ENCODE results near the gene ENDOG. TPM values are rescaled to one million over a fixed set of nuclear protein-coding genes. Genes with fewer than 3 reads are reported as not detected.

The ENDOG gene
- total RNA-seq, 1 donor from 2014 or later, result 37.5 TPM

DNA sequence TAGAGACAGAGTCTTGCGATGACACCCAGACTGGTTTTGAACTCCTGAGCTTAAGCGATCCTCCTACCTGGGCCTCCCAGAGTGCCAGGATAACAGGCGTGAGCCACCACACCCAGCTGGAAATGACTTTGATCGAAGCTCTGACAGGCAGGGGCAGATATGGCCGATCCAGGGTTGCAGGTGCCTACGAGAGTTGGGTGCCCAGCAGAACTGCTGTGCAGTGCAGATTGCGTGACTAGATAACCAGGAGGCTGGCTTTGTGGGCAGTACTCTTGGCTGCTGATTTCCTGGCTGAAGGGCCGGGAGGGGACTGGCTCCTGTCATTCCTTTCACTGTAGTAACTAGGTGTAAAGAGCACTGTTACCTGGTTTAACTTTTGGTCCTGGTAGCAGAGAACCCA lies 19.4 kb upstream of the ENDOG start:
- no peak for DNase-seq (ENCODE audit: low read depth, low spot score)

DNA sequence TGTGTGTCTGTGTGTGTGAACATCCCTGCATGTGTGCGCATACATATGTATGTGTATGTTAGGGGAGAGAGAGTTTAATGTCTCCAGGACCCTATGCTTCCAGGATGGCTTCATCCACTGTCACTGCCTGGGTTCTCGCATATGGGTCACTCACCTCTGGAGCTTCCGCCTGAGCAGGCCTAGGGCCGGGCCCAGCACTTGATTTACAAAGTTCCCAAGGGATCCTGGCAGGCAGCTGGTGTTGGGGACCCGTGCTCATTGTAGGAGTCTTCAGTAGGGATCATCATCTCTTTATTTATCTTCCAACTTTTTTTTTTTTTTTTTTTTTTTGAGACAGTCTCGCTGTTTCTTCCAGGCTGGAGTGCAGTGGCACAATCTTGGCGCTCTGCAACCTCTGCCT lies 18.2 kb upstream of the ENDOG start:
- no peak for DNase-seq (ENCODE audit: low read depth, low spot score)

GRCh38 chr9:128802482-128802881 lies 15.8 kb upstream of the ENDOG start:
- no peak for DNase-seq (ENCODE audit: low read depth, low spot score)

DNA sequence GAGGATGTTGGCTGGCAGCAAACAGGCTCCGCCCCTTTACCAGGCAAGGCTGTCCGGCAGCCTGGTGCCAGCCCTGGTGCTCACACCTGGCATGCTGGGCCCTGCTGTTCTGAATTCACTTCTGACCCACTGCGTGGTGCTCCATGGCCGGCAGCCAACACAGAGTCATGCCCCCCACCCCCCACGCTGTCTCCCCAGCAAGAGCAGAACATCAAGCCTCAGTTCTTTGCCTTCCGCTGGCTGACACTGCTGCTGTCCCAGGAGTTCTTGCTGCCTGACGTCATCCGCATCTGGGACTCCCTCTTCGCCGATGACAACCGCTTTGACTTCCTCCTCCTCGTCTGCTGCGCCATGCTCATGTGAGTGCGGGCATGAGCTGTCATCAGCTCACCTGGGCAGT lies 12.6 kb upstream of the ENDOG start:
- DNase-seq (ENCODE audit: low read depth, low spot score), result no peak

DNA sequence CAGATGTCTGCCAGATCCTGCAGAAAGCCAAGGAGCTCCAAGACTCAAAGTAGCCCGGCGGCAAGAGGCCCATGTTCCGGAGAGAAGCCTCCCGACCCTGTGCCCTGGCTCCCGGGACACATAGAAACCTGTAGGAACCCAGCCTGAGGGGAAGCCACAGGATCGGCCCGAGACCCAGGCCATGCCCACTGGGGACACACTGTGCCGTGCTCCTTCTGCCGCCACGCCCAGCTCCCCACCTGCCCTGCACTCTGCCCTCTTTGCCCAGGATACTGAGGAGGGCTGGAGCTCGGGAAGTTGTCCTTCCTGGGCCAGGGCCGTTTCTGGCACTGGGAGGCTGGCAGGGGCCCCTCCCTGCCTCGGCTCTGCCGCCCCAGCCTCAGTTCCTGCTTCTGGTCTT lies 10.5 kb upstream of the ENDOG start:
- no peak for DNase-seq (ENCODE audit: low read depth, low spot score)

- no peak for DNase-seq (ENCODE audit: low read depth, low spot score)
These were observed 9.8 kb upstream of the ENDOG start for GRCh38 chr9:128808543-128808942.

- no peak for DNase-seq (ENCODE audit: low read depth, low spot score)
These were observed 9.2 kb upstream of the ENDOG start for GRCh38 chr9:128809036-128809599.

- DNase-seq (ENCODE audit: low read depth, low spot score), result no peak
These were observed 8.5 kb upstream of the ENDOG start for GRCh38 chr9:128809831-128810230.

DNA sequence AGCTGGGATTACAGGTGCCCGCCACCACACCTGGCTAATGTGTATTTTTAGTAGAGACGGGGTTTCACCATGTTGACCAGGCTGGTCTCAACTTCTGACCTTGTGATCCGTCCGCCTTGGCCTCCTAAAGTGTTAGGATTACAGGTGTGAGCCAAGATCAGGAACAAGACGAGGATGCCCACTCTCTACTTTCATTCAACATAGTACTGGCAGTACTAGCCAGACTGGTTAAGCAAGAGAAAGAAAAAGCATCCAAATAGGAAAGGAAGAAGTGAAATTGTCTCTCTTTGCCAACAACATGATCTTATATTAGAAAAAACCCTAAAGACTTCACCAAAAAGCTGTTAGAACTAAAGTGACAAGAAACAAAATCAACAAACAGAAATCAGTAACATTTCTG lies 7.4 kb upstream of the ENDOG start:
- DNase-seq (ENCODE audit: low read depth, low spot score), result no peak

GRCh38 chr9:128818839-128819715 lies 777 bp downstream of the ENDOG start:
- DNase-seq (ENCODE audit: low read depth, low spot score), result no peak

DNA sequence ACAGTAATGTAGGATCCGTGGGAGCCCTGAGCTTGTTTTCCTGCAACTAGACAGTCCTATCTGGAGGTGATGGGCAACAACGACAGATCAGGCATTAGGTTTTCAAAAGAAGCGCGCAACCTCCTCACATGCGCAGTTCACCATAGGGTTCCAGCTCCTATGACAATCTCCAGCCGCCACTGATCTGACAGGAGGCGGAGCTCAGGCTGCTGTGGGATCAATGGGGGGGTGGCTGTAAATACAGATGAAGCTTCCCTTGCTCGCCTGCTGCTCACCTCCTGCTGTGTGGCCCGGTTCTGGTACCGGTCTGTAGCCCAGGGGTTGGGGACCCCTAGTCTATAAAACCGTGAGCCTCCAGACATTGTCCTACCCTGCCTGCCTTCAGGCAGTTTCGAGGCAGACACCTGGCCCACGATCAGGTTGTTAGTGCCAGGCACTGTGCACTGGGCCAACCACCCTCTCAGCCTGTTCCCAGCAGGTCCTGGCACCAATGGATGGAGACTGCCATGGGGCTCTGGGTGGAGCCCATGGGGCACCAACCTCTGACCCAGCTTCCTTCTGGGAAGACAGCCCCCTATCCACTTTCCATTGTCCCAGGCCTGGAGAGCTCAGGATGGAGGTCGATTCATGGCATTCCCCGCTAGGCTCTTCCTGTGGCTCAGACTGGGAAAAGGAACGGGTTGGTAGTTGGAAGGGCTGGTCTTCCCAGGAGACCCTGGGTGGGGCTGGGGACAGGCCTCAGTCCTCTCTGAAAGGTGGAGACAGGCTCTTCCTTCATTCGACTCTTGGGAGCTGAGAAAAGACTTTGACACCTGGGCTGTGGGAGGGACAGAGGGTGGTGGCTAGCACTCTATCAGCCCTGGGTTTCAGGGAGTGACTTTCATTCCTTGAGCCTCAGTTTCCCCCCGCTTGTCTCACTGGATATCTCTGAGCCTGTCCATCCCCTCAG lies 1.7 kb downstream of the ENDOG start:
- DNase-seq (ENCODE audit: low read depth, low spot score), result no peak

DNA sequence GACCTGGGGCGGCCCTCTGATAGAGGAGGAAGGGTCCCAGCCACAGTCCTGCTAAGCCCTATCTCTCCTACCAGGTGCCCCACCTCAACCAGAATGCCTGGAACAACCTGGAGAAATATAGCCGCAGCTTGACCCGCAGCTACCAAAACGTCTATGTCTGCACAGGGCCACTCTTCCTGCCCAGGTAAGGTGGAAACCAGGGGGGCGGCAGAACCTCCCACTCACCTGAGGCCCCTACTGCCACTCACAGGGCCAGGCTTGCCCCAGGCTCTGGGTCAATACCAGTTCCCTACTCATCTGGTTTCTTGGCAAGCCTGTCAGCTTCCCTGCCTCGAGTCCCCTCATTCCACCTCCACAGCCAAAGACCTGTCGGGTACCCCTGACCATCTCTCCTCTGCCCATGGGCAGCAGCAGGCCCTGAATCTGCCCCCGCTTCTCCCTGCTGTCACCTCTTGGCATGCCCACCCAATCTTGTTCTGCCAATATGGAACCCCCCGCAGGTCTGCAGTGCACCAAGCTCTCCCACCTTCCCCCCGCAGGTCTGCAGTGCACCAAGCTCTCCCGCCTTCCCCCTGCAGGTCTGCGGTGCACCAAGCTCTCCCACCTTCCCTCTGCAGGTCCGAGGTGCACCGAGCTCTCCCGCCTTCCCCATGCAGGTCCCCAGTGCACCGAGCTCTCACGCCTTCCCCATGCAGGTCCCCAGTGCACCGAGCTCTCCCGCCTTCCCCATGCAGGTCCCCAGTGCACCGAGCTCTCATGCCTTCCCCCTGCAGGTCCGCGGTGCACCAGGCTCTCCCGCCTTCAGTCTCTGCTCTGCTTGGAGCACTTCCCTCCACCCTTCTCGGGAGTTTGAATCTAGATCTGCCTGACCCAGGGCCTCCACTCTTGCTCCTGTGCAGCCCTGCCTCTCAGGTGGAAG lies 2.6 kb downstream of the ENDOG start:
- no peak for DNase-seq (ENCODE audit: low read depth, low spot score)

GRCh38 chr9:128821584-128822406 lies 3.5 kb downstream of the ENDOG start:
- DNase-seq (ENCODE audit: low read depth, low spot score), result no peak

GRCh38 chr9:128822407-128823042 lies 4.2 kb downstream of the ENDOG start:
- no peak for DNase-seq (ENCODE audit: low read depth, low spot score)

DNA sequence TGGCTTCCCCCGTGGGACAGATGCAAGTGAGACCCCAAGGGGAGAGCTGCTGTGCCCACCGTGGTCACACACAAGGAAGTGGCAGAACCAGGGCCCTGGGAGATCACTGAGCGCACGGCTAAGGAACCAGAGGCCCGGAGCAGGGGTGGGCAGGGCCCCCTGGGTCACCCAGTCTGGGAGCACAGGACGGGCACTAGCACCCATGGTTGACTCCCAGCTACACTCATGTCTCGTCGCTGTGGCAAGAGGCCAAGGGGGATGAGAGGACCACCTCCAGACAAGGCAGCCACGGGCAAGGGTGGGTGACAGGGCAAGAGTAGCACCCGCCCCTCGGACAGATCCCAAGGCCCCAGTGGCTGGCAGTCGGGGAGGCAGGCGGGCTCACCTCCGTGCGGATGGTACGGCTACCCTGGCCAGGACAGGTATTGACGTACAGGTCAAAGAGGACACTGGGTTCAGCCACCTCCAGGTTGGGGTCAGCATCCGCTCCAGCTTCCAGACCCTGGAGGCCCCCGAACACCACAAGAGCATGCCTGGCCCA lies 5.1 kb downstream of the ENDOG start:
- no peak for DNase-seq (ENCODE audit: low read depth, low spot score)

GRCh38 chr9:128823903-128824406 lies 5.7 kb downstream of the ENDOG start:
- no peak for DNase-seq (ENCODE audit: low read depth, low spot score)

- no peak for DNase-seq (ENCODE audit: low read depth, low spot score)
These were observed 6.6 kb downstream of the ENDOG start for GRCh38 chr9:128824911-128825310.

DNA sequence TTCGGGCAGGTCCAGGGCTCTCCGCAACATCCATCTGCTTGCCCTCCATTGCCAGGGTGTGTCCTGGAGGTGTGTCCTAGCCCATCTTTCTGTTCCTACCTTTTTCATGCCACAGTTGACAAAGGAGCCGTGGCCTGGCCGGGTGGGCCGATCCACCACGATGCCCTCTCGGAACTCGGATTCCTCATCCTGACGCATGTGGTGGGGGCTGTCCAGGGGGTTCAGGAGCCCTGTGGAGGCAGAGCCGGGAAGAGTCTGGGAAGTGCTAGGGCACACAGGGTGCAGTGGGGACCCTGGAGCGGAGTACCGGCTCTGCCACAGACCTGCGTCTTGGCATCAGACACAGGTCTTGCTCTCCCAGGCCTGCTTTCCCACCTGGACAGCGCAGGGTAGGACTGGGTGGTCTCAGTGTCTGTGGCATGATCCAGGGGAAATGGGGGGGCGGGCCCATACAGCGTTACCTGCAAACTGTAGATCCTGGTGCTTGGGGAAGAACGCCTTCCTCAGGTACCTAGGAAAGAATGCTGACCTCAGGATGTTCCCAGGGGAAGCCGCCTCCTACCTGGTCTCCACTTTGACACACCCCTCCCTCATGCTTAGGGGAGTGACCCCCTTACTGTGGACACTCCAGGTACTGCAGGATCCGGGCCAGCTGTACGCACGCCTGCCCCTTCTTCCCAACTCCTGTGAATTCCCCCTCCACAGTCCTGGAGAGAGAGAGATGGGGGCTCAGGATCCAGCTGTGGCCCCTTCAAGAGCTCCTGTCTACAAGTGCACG lies 7.8 kb downstream of the ENDOG start:
- no peak for DNase-seq (ENCODE audit: low read depth, low spot score)
